Fibroblast of lung (primary cell): Measurements from ENCODE around the gene CCDC78. TPM values are rescaled to one million over a fixed set of nuclear protein-coding genes. Genes with fewer than 3 reads are reported as not detected.

Experiments
- DNase-seq, 2 donors: peaks; one replicate each; pipeline versions ENCODE4 v3.0.0 to v3.0.0-alpha.2; 2010; ENCODE audit warnings: low read depth in 2 of 2
- H2AFZ ChIP-seq: 2 replicates; pipeline ENCODE4 v1.5.1; 2012; ENCODE audit warnings: low read length, control low read depth, inconsistent platforms
- H3K27ac ChIP-seq: 2 replicates; pipeline ENCODE4 v1.5.1; 2011; ENCODE audit warnings: low read length, control low read depth; ENCODE audit not compliant: insufficient read depth
- H3K27me3 ChIP-seq: 2 replicates; pipeline ENCODE4 v1.5.1; 2011; ENCODE audit warnings: mild to moderate bottlenecking, low read length; ENCODE audit not compliant: control insufficient read depth, insufficient read depth
- H3K36me3 ChIP-seq: 2 replicates; pipeline ENCODE4 v1.5.1; 2011; ENCODE audit warnings: low read length; ENCODE audit not compliant: control insufficient read depth, insufficient read depth
- H3K4me1 ChIP-seq: 2 replicates; pipeline ENCODE4 v1.5.1; 2011; ENCODE audit warnings: low read length; ENCODE audit not compliant: control insufficient read depth, insufficient read depth; ENCODE audit errors: extremely low read depth
- H3K4me2 ChIP-seq: 2 replicates; pipeline ENCODE4 v1.5.1; 2011; ENCODE audit warnings: low read length, control low read depth; ENCODE audit not compliant: insufficient read depth; ENCODE audit errors: extremely low read depth
- H3K4me3 ChIP-seq, 4 experiments: fragments of 200-600 bp in 1 of 4; sonication (generic) in 1 of 4; replicated peaks in 1 of 4; 2 replicates each; pipeline ENCODE4 v1.5.1; 2011 to 2016; ENCODE audit warnings: low read length in 4 of 4, low read depth in 3 of 4, mild to moderate bottlenecking in 3 of 4, control low read depth in 2 of 4, inconsistent platforms in 1 of 4, mixed read lengths in 1 of 4; ENCODE audit not compliant: insufficient read depth in 1 of 4; ENCODE audit errors: control extremely low read depth in 1 of 4
- H3K79me2 ChIP-seq: 2 replicates; pipeline ENCODE4 v1.5.1; 2012; ENCODE audit warnings: mild to moderate bottlenecking, low read length, inconsistent platforms; ENCODE audit not compliant: control insufficient read depth, insufficient read depth
- H3K9ac ChIP-seq: 2 replicates; pipeline ENCODE4 v1.5.1; 2011; ENCODE audit warnings: mild to moderate bottlenecking, low read length, control low read depth; ENCODE audit not compliant: insufficient read depth
- H3K9me3 ChIP-seq: 2 replicates; pipeline ENCODE4 v1.5.1; 2012; ENCODE audit warnings: low read depth, low read length; ENCODE audit not compliant: control insufficient read depth, insufficient read depth
- H4K20me1 ChIP-seq: 2 replicates; pipeline ENCODE4 v1.5.1; 2011; ENCODE audit warnings: low read length; ENCODE audit not compliant: control insufficient read depth, insufficient read depth; ENCODE audit errors: extremely low read depth
- EZH2 ChIP-seq: IDR thresholded peaks from 2 replicates; pipeline ENCODE4 v1.5.1; 2012; ENCODE audit warnings: low read length, control low read depth, mild to moderate bottlenecking; ENCODE audit errors: missing control alignments
- polyA minus RNA-seq: library from RNA; depleted of rRNA, polyadenylated mRNA; stranded (reverse); fragments of >200 nt; gene quantifications from 2 replicates; pipeline ENCODE4 v1.2.3, GENCODE V29; 2011; ENCODE audit warnings: low replicate concordance
- polyA plus RNA-seq, 2 donors: library from polyadenylated mRNA; depleted of rRNA in 1 of 2; stranded (reverse) in 1 of 2; unstranded in 1 of 2; fragments of >200 nt; gene quantifications; 2 replicates each; pipeline ENCODE4 v1.2.1, GENCODE V29; 2011 to 2012; ENCODE audit warnings: missing spikeins in 1 of 2
- total RNA-seq: library from RNA; depleted of rRNA; stranded (reverse); fragments of >200 nt; gene quantifications from 2 replicates; pipeline ENCODE4 v1.2.1, GENCODE V29; 2014
- TF ChIP-seq, protein P1 (sequence below), 2 donors: IDR thresholded peaks in 1 of 2; conservative IDR thresholded peaks in 1 of 2; 1 replicate in 1 of 2; 2 replicates in 1 of 2; pipeline ENCODE4 v1.5.1; 2011 to 2012; ENCODE audit warnings: low read length in 2 of 2, control low read depth in 1 of 2, inconsistent platforms in 1 of 2, low read depth in 1 of 2, mild to moderate bottlenecking in 1 of 2

CCDC78 gene
- total RNA-seq (1.0 and 1.8 TPM in 2 replicates), polyA plus RNA-seq (0.50 and 0.64 TPM in 2 replicates), polyA minus RNA-seq (0.52 and 0.55 TPM in 2 replicates)
- 0.82 and 1.2 TPM in 2 replicates for polyA plus RNA-seq (2012)

DNA sequence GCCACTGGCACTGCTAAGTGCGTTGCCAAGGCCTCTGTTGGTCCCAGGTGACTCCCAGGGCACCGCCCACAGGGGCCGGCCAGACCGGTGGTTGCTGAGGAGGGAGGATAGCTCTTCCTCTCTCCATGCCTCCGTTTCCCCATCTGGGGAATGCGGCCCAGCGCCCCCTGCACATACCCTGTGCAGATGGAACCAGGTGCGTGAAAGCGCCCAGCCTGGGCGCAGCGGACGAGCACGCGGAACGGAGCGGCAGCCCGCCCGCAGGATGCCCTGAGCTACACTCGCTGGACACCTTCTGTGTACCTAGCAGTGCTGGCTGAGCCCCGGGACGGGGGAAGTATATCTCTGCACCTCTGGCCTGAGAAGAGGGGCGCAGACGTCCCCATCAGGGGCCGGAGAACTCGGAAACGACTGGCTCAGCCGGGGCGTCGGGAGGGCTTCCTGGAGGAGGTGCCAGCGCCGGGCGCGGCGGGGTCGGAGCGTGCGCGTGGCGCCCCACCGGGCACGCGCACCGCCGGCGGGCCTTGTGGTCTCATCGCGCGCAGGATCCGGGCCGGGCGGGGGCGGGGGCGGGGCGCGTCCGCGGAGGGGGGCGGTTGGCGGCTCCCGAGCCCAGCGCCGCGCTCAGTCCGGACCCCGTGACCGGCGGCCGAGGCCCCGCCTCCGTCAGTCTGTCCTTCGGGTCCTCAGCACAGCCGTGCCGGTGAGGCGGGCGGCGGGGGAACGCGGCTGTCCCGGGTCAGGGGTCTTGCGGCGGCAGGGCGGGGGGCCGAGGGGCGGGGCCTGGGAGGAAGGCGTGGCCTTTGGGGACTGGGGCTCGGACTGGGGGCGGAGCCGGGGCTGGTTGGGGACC lies at the start of gene CCDC78, which contains the start of gene HAGHL:
Gene CCDC78 (minus strand): TSS at position 6 of the 853 bp plus-strand sequence. CDS start 76 bp downstream, outside the sequence.
Gene HAGHL (plus strand): TSS at position 669 of the 853 bp plus-strand sequence. CDS start 404 bp downstream, outside the sequence.
- H3K4me3 ChIP-seq: peak within 1 kb of the TSS; percentile 48 to 75 (median 61)
- no peaks in the 10 kb centered on the region for H4K20me1 ChIP-seq
- DNase-seq: peak; percentile 24 to 40
- TF ChIP-seq, protein P1, sequence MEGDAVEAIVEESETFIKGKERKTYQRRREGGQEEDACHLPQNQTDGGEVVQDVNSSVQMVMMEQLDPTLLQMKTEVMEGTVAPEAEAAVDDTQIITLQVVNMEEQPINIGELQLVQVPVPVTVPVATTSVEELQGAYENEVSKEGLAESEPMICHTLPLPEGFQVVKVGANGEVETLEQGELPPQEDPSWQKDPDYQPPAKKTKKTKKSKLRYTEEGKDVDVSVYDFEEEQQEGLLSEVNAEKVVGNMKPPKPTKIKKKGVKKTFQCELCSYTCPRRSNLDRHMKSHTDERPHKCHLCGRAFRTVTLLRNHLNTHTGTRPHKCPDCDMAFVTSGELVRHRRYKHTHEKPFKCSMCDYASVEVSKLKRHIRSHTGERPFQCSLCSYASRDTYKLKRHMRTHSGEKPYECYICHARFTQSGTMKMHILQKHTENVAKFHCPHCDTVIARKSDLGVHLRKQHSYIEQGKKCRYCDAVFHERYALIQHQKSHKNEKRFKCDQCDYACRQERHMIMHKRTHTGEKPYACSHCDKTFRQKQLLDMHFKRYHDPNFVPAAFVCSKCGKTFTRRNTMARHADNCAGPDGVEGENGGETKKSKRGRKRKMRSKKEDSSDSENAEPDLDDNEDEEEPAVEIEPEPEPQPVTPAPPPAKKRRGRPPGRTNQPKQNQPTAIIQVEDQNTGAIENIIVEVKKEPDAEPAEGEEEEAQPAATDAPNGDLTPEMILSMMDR (conservative IDR thresholded peaks at IDR 0.05 in 1 of 2, IDR thresholded peaks at IDR 0.05 in 1 of 2; ENCODE audit: low read depth in 1 of 2, low read length in 2 of 2): no peak
- no peak for TF ChIP-seq EZH2
- no peak within 1 kb of the TSS for H2AFZ ChIP-seq
- no peaks in the 10 kb centered on the region for H3K79me2 ChIP-seq
- H3K27ac ChIP-seq: no peak within 1 kb of the TSS
- H3K4me2 ChIP-seq: peak within 1 kb of the TSS; percentile 83
- H3K27me3 ChIP-seq: no peaks in the 10 kb centered on the region
- no peaks in the 10 kb centered on the region for H3K9me3 ChIP-seq
- H3K9ac ChIP-seq: peak within 1 kb of the TSS; percentile 40
- H3K4me1 ChIP-seq: no peaks in the 10 kb centered on the region
- H3K36me3 ChIP-seq: peaks cover 10% of the 10 kb centered on the region

DNA sequence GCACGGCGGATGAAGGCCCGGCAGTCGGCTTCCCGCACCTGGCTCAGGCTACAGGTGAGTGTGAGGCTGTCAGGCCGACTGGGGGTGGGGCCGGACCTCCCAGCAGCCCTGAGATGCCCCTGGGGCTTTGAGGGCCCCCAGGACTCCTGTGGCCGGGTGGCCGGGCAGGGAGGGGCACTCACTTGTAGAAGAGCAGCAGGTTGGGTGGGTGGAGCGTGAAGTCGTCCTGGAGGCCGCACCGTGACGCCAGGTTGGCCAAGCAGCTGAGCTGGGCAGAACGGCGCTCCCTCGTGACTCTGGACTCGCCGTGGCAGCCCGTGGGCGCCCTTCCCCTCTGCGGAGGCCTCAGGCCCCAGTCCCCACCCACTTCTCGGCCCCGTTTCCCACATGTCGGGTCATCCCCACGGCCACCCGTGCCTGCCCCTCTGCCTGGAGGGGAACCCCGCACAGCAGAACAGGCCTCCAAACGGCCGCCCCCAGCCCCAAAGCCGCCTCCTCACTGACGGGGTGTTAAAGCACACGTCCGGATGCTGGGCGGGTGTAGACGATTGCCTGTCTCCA lies 49.1 kb upstream of the CCDC78 start:
- Histone ChIP-seq H3K36me3 (no peaks in the 10 kb centered on the region), H3K27ac (no peak overlapping the region), H2AFZ (no peak overlapping the region), H3K4me3 (no peak overlapping the region), H3K27me3 (no peaks in the 10 kb centered on the region), H3K4me2 (no peak overlapping the region), H3K9me3 (no peaks in the 10 kb centered on the region), H3K4me1 (no peaks in the 10 kb centered on the region), H3K9ac (no peak overlapping the region), H4K20me1 (no peaks in the 10 kb centered on the region), H3K79me2 (no peaks in the 10 kb centered on the region)
- no peak for DNase-seq
- TF ChIP-seq, protein P1 (conservative IDR thresholded peaks at IDR 0.05 in 1 of 2, IDR thresholded peaks at IDR 0.05 in 1 of 2; ENCODE audit: low read depth in 1 of 2, low read length in 2 of 2): no peak
- no peak for TF ChIP-seq EZH2
